Measurements from ENCODE around the gene GARIN5A. TPM values are rescaled to one million over a fixed set of nuclear protein-coding genes. Genes with fewer than 3 reads are reported as not detected.

The GARIN5A gene
- total and polyA plus RNA-seq, 12 donors: 0.54 to 26.3 (median 2.0) TPM; not detected in 1

DNA sequence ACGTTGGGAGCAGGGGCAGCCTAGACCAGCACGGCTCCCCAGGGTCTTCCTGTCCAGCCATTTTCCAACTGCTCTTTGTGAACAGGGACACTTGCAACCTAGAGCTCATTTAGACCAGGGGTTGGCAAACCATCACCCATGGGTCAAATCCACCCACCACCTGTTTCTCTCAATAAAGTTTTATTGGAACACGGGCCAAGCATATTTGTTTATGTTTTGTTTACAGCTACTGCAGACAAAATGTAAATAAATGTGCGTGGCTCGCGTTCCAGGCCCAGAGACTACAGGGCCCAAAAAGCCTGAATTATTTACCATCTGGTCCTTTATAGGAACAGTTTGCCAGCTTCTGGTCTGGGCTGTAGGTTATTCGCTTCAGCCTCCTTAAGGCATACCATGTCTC, 13.7 kb downstream of the GARIN5A start:
- Histone ChIP-seq H3K4me1 (replicated peaks in 1 of 2) (no peaks in the 10 kb centered on the region), H3K9me3 (replicated peaks in 1 of 3) (no peaks in the 10 kb centered on the region), H3K27me3 (peaks cover 10% of the 10 kb centered on the region), H3K27ac (no peak overlapping the region), H3K36me3 (replicated peaks in 1 of 2) (no peaks in the 10 kb centered on the region), H3K4me3 (no peak overlapping the region)
- DNase-seq: no peak
- TF ChIP-seq POLR2A (IDR thresholded peaks at IDR 0.05): no peak
- TF ChIP-seq, protein P1, sequence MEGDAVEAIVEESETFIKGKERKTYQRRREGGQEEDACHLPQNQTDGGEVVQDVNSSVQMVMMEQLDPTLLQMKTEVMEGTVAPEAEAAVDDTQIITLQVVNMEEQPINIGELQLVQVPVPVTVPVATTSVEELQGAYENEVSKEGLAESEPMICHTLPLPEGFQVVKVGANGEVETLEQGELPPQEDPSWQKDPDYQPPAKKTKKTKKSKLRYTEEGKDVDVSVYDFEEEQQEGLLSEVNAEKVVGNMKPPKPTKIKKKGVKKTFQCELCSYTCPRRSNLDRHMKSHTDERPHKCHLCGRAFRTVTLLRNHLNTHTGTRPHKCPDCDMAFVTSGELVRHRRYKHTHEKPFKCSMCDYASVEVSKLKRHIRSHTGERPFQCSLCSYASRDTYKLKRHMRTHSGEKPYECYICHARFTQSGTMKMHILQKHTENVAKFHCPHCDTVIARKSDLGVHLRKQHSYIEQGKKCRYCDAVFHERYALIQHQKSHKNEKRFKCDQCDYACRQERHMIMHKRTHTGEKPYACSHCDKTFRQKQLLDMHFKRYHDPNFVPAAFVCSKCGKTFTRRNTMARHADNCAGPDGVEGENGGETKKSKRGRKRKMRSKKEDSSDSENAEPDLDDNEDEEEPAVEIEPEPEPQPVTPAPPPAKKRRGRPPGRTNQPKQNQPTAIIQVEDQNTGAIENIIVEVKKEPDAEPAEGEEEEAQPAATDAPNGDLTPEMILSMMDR (IDR thresholded peaks at IDR 0.05): no peak
- WGBS, 4 donors: 70 to 74% (median 72%) methylated on average over 7 of the region's 7 CpGs
- intact Hi-C loops (cut with DNase I): loop anchor here (5.0 kb wide), 1 partner anchor 96 kb away; the partner anchor contains the start of gene NAPSA (in 2 of the 2)

DNA sequence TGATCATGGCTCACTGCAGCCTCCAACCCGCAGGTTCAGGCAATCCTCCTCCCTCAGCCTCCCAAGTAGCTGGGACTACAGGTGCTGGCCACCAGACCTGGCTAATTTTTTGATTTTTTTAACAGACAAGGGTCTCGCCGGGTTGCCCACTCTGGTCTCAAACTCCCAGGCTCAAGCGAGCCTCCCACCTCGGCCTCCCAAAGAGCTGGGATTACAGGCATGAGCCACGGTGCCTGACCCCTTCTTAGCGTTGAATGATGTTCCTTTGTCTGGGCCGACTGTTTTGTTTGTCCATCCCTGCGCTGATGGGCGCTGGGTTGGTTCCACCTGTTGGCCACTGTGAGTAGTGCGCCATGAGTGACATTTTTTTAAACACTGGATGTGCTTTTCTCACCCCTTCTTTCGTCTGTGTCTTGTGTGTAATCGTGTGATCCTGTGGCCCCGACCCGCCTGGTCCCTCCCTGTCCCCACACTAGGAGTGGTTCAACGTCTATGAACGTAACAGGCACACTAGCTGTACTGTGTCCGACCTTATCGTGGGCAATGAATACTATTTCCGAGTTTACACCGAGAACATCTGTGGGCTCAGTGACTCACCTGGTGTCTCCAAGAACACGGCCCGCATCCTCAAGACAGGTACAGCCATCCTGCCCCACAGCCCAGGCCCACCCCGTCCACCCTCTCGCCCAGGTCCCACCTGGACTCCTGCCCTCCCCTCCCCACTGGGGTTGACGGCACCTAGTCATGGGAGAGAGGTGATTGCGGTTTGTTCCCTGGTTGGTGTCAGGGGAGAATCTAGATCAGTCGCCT, 15.4 kb downstream of the GARIN5A start:
- intact Hi-C loops (cut with DNase I): loop anchor here (5.0 kb wide), 1 partner anchor 94 kb away; the partner anchor contains the start of gene NAPSA (in 2 of the 2)

DNA sequence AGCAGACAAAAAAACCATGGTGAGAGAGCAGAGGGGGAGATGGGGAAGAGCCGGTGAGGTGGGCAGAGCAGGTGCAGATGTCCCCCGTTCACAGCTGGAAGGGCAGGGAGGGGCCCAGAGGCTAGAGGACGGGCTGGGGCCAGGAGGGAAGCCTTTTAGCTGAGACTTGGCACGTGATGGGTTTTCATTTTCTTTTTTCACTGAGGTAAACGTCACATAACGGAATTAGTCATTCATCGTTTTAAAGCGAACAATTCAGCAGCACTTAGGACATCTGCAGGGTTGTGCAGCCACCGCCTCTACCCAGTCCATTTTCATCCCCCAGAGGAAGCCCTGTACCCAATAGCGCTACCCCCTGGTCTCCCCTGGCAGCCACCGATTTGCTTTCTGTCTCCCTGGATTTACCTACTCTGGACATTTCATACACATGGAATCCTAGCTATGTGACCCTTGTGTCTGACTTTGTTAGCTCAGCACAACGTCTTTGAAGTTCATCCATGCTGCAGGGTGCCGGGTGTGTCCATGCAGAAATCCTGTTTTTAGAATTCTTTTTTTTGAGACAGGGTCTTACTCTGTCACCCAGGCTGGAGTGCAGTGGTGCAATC, 16.4 kb downstream of the GARIN5A start:
- Histone ChIP-seq H3K4me3 (no peak overlapping the region), H3K36me3 (replicated peaks in 1 of 2) (no peaks in the 10 kb centered on the region), H3K27ac (no peak overlapping the region), H3K4me1 (replicated peaks in 1 of 2) (no peaks in the 10 kb centered on the region), H3K27me3 (peaks cover 10% of the 10 kb centered on the region), H3K9me3 (replicated peaks in 1 of 3) (no peaks in the 10 kb centered on the region)
- no peak for DNase-seq
- WGBS, 4 donors: 26 to 31% (median 30%) methylated on average over 13 of the region's 13 CpGs
- intact Hi-C loops (cut with DNase I): loop anchor here (5.0 kb wide), 1 partner anchor 93 kb away; the partner anchor contains the start of gene NAPSA (in 2 of the 2)
- TF ChIP-seq, protein P1 (IDR thresholded peaks at IDR 0.05): no peak
- TF ChIP-seq POLR2A (IDR thresholded peaks at IDR 0.05): no peak

More for the DNA sequence above, 15.4 kb downstream of the GARIN5A start:
- Histone ChIP-seq H3K27ac (no peak overlapping the region), H3K36me3 (replicated peaks in 1 of 2) (no peaks in the 10 kb centered on the region), H3K4me1 (replicated peaks in 1 of 2) (no peaks in the 10 kb centered on the region), H3K9me3 (replicated peaks in 1 of 3) (no peaks in the 10 kb centered on the region), H3K27me3 (peaks cover 10% of the 10 kb centered on the region), H3K4me3 (no peak overlapping the region)
- no peak for TF ChIP-seq POLR2A (IDR thresholded peaks at IDR 0.05)
- TF ChIP-seq, protein P1 (IDR thresholded peaks at IDR 0.05): peak; percentile 74 to 86 (median 82)
- peak; percentile 43 to 82 (median 60) for DNase-seq
- 27 to 34% (median 30%) methylated on average over 20 to 28 of the region's 28 CpGs for WGBS, 4 donors

DNA sequence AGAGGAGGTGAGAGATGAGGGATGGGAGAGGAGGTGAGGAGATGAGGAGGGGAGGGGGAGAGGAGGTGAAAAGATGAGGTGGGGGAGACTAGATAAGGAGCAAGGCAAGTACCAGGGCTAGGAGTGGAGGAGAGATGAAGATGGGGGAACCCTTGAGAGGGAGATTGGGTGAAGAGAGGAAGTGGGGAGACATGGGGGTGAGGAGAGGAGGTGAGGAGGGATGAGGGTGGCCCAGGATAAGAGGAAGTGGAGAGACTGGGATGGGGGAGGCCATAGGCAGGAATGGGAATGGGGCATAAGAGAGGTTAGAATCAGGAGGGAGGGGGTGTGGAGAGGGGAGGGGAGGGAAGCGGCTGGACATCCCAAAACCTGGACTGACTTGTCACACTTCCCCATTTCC, 17.0 kb downstream of the GARIN5A start:
- no peaks in the 10 kb centered on the region for H3K9me3 ChIP-seq (replicated peaks in 1 of 3)
- 18 to 70% (median 42%) methylated on average over 1 of the region's 1 CpG for WGBS, 4 donors
- TF ChIP-seq POLR2A (IDR thresholded peaks at IDR 0.05): no peak
- TF ChIP-seq, protein P1 (IDR thresholded peaks at IDR 0.05): no peak
- H3K27me3 ChIP-seq: peaks cover 10% of the 10 kb centered on the region
- intact Hi-C loops (cut with DNase I): loop anchor here (5.0 kb wide), 1 partner anchor 92 kb away; the partner anchor contains the start of gene NAPSA (in 2 of the 2)
- H3K36me3 ChIP-seq (replicated peaks in 1 of 2): no peaks in the 10 kb centered on the region
- no peak overlapping the region for H3K27ac ChIP-seq
- no peaks in the 10 kb centered on the region for H3K4me1 ChIP-seq (replicated peaks in 1 of 2)
- H3K4me3 ChIP-seq: no peak overlapping the region
- DNase-seq: no peak

All from adrenal gland (tissue), 12 donors.